Fibroblast of mammary gland (primary cell): ENCODE measurements around the gene PRDM15.

Source experiments
- DNase-seq: peaks from one replicate; pipeline ENCODE4 v3.0.0-alpha.2; 2010; ENCODE audit warnings: low read depth
- H3K4me3 ChIP-seq: 2 replicates; pipeline ENCODE4 v1.5.1; 2011; ENCODE audit warnings: low read depth, mild to moderate bottlenecking, low read length, moderate library complexity; ENCODE audit not compliant: control insufficient read depth
- CTCF ChIP-seq: conservative IDR thresholded peaks from 2 replicates; pipeline ENCODE4 v1.5.1; 2011; ENCODE audit warnings: low read depth, low read length, inconsistent platforms; ENCODE audit not compliant: control insufficient read depth, insufficient read depth

The PRDM15 gene

GRCh38 chr21:41827951-41828883, 50.9 kb downstream of the PRDM15 start:
- no peak for TF ChIP-seq CTCF
- DNase-seq = no peak

GRCh38 chr21:41825881-41826280, 53.3 kb downstream of the PRDM15 start:
- no peak overlapping the region for H3K4me3 ChIP-seq
- no peak for DNase-seq
- TF ChIP-seq CTCF = no peak

More at GRCh38 chr21:41827951-41828883, 50.9 kb downstream of the PRDM15 start:
- H3K4me3 ChIP-seq = no peak overlapping the region

- no peak for DNase-seq
- H3K4me3 ChIP-seq = no peak overlapping the region
- no peak for TF ChIP-seq CTCF
Measured at GRCh38 chr21:41825216-41825615, 53.9 kb downstream of the PRDM15 start.

- DNase-seq = no peak
- TF ChIP-seq CTCF = no peak
- no peak overlapping the region for H3K4me3 ChIP-seq
Measured at GRCh38 chr21:41824466-41825207, 54.5 kb downstream of the PRDM15 start.

- no peak for DNase-seq
- H3K4me3 ChIP-seq = no peak overlapping the region
- TF ChIP-seq CTCF = no peak
Measured at GRCh38 chr21:41823906-41824305, 55.2 kb downstream of the PRDM15 start.

GRCh38 chr21:41823166-41823565, 56.0 kb downstream of the PRDM15 start:
- no peak overlapping the region for H3K4me3 ChIP-seq
- no peak for DNase-seq
- no peak for TF ChIP-seq CTCF
